Measurements from ENCODE around the gene ELOVL6. TPM values are rescaled to one million over a fixed set of nuclear protein-coding genes. Genes with fewer than 3 reads are reported as not detected.
A peak's percentile ranks its signal among the peaks of the same experiment; 100 is the strongest.

ELOVL6 gene
- total and polyA plus RNA-seq, 9 of the 15 experiments (the other 6 are each of a cell fraction or from before 2014, with no cell fraction given), result 18.3 to 82.6 (median 46.0) TPM

DNA sequence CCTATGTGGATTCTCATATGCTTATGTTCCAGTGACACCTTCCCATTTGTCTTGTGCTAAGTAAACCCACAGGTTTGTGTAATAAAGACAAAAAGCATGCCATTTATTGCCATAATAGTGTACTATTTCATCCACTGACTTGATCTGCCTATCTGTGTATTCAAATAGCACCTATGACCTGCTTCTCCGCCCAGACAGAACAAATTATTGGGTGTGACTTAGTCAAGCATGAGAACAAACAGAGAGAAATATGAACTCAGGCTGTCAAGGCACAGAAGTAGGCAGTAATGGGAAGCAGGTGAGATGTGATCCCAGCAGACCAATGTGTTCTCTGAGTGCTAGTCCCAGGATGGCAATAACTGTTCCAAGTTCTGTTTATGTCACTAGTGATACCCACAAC, 25.4 kb downstream of the ELOVL6 start:
- H3K9ac ChIP-seq (ENCODE audit: insufficient read depth in 1 of 2, low read depth in 2 of 2, low read length in 2 of 2), result no peak overlapping the region
- no peak for TF ChIP-seq ZBTB9 (CRISPR knock-in tag; IDR thresholded peaks at IDR 0.05)
- TF ChIP-seq ZNF695 (CRISPR knock-in tag; IDR thresholded peaks at IDR 0.05), result no peak
- TF ChIP-seq SMARCC2 (IDR thresholded peaks at IDR 0.05; ENCODE audit: low read depth), result no peak
- TF ChIP-seq ZNF347 (CRISPR knock-in tag; IDR thresholded peaks at IDR 0.05; ENCODE audit: low read depth), result no peak
- TF ChIP-seq SRSF7 (optimal IDR thresholded peaks at IDR 0.05; ENCODE audit: low read depth, low read length), result no peak
- no peak for TF ChIP-seq ZNF133 (CRISPR knock-in tag; IDR thresholded peaks at IDR 0.05)
- TF ChIP-seq SNRNP70 (optimal IDR thresholded peaks at IDR 0.05; ENCODE audit: low read depth, low read length), result no peak
- TF ChIP-seq ATF6 (CRISPR knock-in tag; IDR thresholded peaks at IDR 0.05), result no peak
- no peak for TF ChIP-seq KDM2B (CRISPR knock-in tag; IDR thresholded peaks at IDR 0.05)
- TF ChIP-seq PHB2 (IDR thresholded peaks at IDR 0.05; ENCODE audit: low read depth), result no peak
- TF ChIP-seq E4F1 (CRISPR knock-in tag; IDR thresholded peaks at IDR 0.05; ENCODE audit: borderline replicate concordance), result no peak
- no peak for TF ChIP-seq MYC (IDR thresholded peaks at IDR 0.05; ENCODE audit: low read depth, low read length)
- TF ChIP-seq MYC (CRISPR knock-in tag; IDR thresholded peaks at IDR 0.05; ENCODE audit: borderline replicate concordance, low read depth), result no peak
- no peak overlapping the region for H2AFZ ChIP-seq (ENCODE audit: low read depth, low read length)
- intact Hi-C loops (cut with micrococcal nuclease) (no loop called here), in situ Hi-C loops (cut with MboI) (no loop called here)
- no peaks in the 10 kb centered on the region for H3K4me1 ChIP-seq (replicated peaks in 1 of 2; ENCODE audit: control insufficient read depth in 2 of 2, insufficient read depth in 2 of 2, low read length in 2 of 2)
- no peaks in the 10 kb centered on the region for H3K27me3 ChIP-seq (ENCODE audit: control insufficient read depth in 2 of 2, insufficient read depth in 2 of 2, low read length in 2 of 2)
- no peak for ATAC-seq
- no peak overlapping the region for H3K27ac ChIP-seq (ENCODE audit: extremely low read depth, low read depth, low read length)
- CTCF ChIA-PET (ENCODE audit: low intra/inter-chr PET ratio), result no interaction called here
- no peaks in the 10 kb centered on the region for H3K9me1 ChIP-seq (ENCODE audit: control insufficient read depth, insufficient read depth, low read length)
- 100% methylated on average over 1 of the region's 1 CpG for WGBS (ENCODE audit: insufficient coverage, low coverage, missing lambda C conversion rate)
- no peak overlapping the region for H3K4me2 ChIP-seq (ENCODE audit: insufficient read depth, low read length)
- no peak overlapping the region for H3K4me3 ChIP-seq
- BruUV-seq (replicated peaks), result no TSS peak
- H3K79me2 ChIP-seq (ENCODE audit: control insufficient read depth, insufficient read depth, low read length), result peaks cover 12% of the 10 kb centered on the region
- H3K36me3 ChIP-seq (ENCODE audit: control insufficient read depth, insufficient read depth, low read length), result peaks cover 59% of the 10 kb centered on the region
- POLR2A ChIA-PET, result no interaction called here
- FAIRE-seq, result peak; percentile 67
- no peaks in the 10 kb centered on the region for H4K20me1 ChIP-seq (replicated peaks; ENCODE audit: control insufficient read depth, insufficient read depth, low read length)
- no peak for DNase-seq (ENCODE audit: extremely low read depth in 1 of 4, low spot score in 3 of 4)
- H3K9me3 ChIP-seq (replicated peaks; ENCODE audit: control insufficient read depth, insufficient read depth, low read depth, low read length), result no peaks in the 10 kb centered on the region
